Mesothelial cell of epicardium (in vitro differentiated cells): Measurements from ENCODE around the gene GUCD1. TPM values are rescaled to one million over a fixed set of nuclear protein-coding genes. Genes with fewer than 3 reads are reported as not detected.
A peak's percentile ranks its signal among the peaks of the same experiment; 100 is the strongest.

Experiments
- DNase-seq, 2 experiments: peaks; one replicate each; pipeline ENCODE4 v3.0.0; 2021; ENCODE audit warnings: low spot score in 2 of 2; ENCODE audit not compliant: unreplicated experiment in 2 of 2
- H3K27ac Mint-ChIP-seq: 2 replicates; pipeline ENCODE4 v1.8.0; 2021; ENCODE audit warnings: mixed read lengths
- H3K27me3 Mint-ChIP-seq: 2 replicates; pipeline ENCODE4 v1.8.0; 2021; ENCODE audit warnings: low read depth, mixed read lengths
- H3K36me3 Mint-ChIP-seq: 2 replicates; pipeline ENCODE4 v1.8.0; 2021; ENCODE audit warnings: mixed read lengths
- H3K4me1 Mint-ChIP-seq: 2 replicates; pipeline ENCODE4 v1.8.0; 2021; ENCODE audit warnings: mixed read lengths
- H3K4me3 Mint-ChIP-seq: 2 replicates; pipeline ENCODE4 v1.8.0; 2021; ENCODE audit warnings: mild to moderate bottlenecking, moderate library complexity, mixed read lengths
- H3K9me3 Mint-ChIP-seq: 2 replicates; pipeline ENCODE4 v1.8.0; 2021; ENCODE audit warnings: mixed read lengths
- total RNA-seq: library from RNA; stranded (reverse); gene quantifications from 3 replicates; pipeline ENCODE4 v1.2.1, GENCODE V29; 2021
- TF ChIP-seq, protein P1 (sequence below): fragments of 200-600 bp; sonication (generic); IDR thresholded peaks from one replicate; pipeline ENCODE4 v1.5.0; 2021; ENCODE audit warnings: antibody characterized with exemption; ENCODE audit not compliant: unreplicated experiment

The GUCD1 gene
- total RNA-seq, 1 donor from 2014 or later: 79.4 TPM

DNA sequence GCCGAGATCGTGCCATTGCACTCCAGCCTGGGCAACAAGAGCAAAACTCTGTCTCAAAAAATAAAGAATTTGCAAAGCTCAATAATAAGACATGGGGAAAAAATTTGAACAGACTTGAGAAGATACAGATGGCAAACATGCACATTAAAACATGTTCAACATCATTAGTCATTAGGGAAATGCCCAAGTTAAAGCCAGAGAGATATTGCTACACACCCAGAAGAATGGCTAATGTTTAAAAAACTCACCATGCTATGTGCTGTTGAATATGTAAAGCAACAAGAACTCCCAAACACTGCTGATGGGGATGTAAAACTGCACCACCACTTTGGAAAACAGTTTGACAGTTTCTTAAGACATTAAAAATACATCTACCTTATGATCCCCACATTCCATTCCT, 25.3 kb upstream of the GUCD1 start:
- Mint-ChIP-seq H3K9me3 (peaks cover 4% of the 10 kb centered on the region), H3K27me3 (no peaks in the 10 kb centered on the region)

DNA sequence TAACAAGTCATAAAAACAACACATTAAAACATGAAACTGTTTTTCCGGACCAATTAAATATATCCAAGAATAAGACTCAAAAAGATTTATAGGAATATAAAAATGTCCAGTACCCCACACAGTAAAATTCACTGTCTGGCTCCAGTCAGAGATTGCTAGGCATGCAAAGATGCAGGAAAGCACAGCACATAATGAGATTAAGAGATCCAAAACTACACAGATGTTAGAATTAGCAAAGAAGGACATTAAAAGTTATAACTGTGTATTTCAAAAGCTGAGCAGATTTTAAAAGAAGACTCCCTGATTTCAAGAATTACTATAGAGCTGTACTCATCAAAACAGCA, 24.3 kb upstream of the GUCD1 start:
- peaks cover 36% of the 10 kb centered on the region for H3K4me1 Mint-ChIP-seq
- TF ChIP-seq, protein P1, sequence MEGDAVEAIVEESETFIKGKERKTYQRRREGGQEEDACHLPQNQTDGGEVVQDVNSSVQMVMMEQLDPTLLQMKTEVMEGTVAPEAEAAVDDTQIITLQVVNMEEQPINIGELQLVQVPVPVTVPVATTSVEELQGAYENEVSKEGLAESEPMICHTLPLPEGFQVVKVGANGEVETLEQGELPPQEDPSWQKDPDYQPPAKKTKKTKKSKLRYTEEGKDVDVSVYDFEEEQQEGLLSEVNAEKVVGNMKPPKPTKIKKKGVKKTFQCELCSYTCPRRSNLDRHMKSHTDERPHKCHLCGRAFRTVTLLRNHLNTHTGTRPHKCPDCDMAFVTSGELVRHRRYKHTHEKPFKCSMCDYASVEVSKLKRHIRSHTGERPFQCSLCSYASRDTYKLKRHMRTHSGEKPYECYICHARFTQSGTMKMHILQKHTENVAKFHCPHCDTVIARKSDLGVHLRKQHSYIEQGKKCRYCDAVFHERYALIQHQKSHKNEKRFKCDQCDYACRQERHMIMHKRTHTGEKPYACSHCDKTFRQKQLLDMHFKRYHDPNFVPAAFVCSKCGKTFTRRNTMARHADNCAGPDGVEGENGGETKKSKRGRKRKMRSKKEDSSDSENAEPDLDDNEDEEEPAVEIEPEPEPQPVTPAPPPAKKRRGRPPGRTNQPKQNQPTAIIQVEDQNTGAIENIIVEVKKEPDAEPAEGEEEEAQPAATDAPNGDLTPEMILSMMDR: no peak
- H3K4me3 Mint-ChIP-seq: no peak overlapping the region
- no peak for DNase-seq
- H3K27ac Mint-ChIP-seq: peak overlapping the region; percentile 14
- H3K9me3 Mint-ChIP-seq: peaks cover 4% of the 10 kb centered on the region
- H3K27me3 Mint-ChIP-seq: no peaks in the 10 kb centered on the region
- peaks cover 18% of the 10 kb centered on the region for H3K36me3 Mint-ChIP-seq

More for the DNA sequence above, 25.3 kb upstream of the GUCD1 start:
- peaks cover 9% of the 10 kb centered on the region for H3K36me3 Mint-ChIP-seq
- peaks cover 44% of the 10 kb centered on the region for H3K4me1 Mint-ChIP-seq
- no peak for DNase-seq
- no peak overlapping the region for H3K4me3 Mint-ChIP-seq
- no peak overlapping the region for H3K27ac Mint-ChIP-seq
- TF ChIP-seq, protein P1: no peak

DNA sequence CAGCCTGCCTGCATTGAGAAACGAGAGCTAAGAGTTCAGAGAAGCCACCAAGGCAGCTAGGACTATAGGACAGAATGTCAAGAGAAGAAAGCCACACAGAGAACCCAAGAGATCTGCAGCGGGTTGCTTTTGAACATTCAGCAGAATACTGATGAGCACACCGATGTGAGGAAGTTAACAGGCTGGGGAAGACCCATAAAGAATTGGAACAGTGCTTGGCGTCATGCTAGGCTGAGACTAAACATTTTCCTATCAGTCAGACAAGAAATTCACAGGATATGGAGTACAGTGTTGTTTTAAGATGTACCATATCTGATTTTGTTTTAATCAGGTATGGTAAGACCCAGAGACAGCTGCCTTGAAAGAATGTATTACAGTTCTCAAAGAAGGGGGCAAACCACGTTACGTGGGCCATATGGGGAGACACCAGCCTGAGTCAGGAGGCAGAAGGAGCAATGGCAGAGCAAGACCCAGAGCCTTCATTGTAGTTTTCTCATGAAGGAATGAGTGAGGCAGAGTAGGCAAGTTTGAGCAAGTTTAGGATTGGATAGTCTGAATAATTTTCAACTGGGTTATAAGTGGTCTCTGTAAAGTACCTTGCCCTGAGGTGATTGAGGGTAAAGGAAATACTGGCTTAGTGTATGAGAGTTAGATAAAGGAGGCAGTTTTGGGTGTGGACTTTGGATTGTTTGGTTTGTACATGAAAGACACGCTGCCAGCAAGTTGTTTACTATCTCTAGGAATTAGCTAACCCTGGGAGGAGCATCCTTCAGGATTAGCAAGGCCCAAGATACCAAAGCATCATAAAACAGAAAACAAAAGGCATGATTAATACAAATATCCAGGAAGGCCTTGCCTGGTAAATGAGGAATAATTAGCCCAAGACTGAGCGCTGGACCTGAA, 23.7 kb upstream of the GUCD1 start:
- H3K27me3 Mint-ChIP-seq: no peaks in the 10 kb centered on the region
- H3K9me3 Mint-ChIP-seq: peaks cover 4% of the 10 kb centered on the region
- H3K4me3 Mint-ChIP-seq: no peak overlapping the region
- TF ChIP-seq, protein P1: no peak
- peak overlapping the region; percentile 73 for H3K27ac Mint-ChIP-seq
- H3K4me1 Mint-ChIP-seq: peaks cover 29% of the 10 kb centered on the region
- H3K36me3 Mint-ChIP-seq: peaks cover 20% of the 10 kb centered on the region
- DNase-seq: no peak

DNA sequence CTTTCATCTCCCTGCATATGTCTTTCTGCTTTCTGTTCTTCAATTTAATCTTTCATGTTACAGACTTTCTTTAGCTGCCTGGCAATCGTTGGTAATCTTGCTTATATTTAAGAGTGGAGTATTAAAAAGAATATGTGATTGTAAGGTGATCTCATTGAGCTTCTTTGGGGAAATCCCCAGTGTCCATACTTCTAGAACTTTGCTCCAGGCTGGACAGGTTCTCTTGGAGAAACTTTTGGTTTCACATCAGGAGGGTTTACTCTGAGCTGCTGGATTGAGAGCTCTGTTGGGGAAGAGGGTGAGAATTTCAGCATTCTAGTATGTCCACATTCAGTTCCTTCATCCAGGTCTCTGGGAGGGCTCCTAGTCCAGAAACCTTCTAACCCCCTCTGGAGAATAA, 21.8 kb upstream of the GUCD1 start:
- H3K36me3 Mint-ChIP-seq: peaks cover 33% of the 10 kb centered on the region
- peaks cover 22% of the 10 kb centered on the region for H3K4me1 Mint-ChIP-seq
- H3K4me3 Mint-ChIP-seq: no peak overlapping the region
- peak overlapping the region; percentile 1 for H3K27ac Mint-ChIP-seq
- peaks cover 4% of the 10 kb centered on the region for H3K9me3 Mint-ChIP-seq
- H3K27me3 Mint-ChIP-seq: no peaks in the 10 kb centered on the region
- TF ChIP-seq, protein P1: no peak
- DNase-seq: no peak

DNA sequence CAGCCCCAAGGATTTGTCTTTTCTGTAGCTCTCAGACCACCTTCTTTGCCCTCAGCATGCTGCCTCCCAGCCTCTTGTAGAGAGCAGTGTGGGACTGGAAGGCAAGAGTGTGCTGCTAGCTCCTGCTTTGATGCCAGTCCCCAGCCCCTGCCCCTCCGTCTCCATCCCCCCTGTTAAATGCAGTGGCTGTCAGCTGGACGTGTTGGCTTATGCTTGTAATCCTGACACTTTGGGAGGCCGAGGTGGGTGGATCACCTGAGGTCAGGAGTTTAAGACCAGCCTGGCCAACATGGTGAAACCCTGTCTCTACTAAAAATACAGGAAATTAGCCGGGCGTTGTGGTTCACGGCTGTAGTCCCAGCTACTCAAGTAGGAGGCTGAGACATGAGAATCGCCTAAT, 16.3 kb upstream of the GUCD1 start:
- Mint-ChIP-seq H3K36me3 (peaks cover 45% of the 10 kb centered on the region), H3K4me3 (no peak overlapping the region), H3K27ac (no peak overlapping the region), H3K4me1 (no peaks in the 10 kb centered on the region), H3K9me3 (no peaks in the 10 kb centered on the region), H3K27me3 (no peaks in the 10 kb centered on the region)
- DNase-seq: no peak
- TF ChIP-seq, protein P1: no peak
